Keratinocyte (primary cell): ENCODE data around the gene CCDC18. TPM values are rescaled to one million over a fixed set of nuclear protein-coding genes. Genes with fewer than 3 reads are reported as not detected.
A peak's percentile ranks its signal among the peaks of the same experiment; 100 is the strongest.

ENCODE experiments used
- DNase-seq: peaks from one replicate; pipeline ENCODE4 v3.0.0-alpha.2; 2011; ENCODE audit warnings: low read depth, missing footprints, low spot score
- FAIRE-seq: peaks from 2 replicates; lab custom pipeline; 2011; peaks lifted over from hg19 to GRCh38; lab: Jason Lieb, UNC
- H2AFZ ChIP-seq: 2 replicates; pipeline ENCODE4 v1.6.0; 2012; ENCODE audit warnings: low read length, control low read depth, inconsistent platforms; ENCODE audit not compliant: control insufficient read depth
- H3K27ac ChIP-seq: 2 replicates; pipeline ENCODE4 v1.5.1; 2011; ENCODE audit warnings: low read length; ENCODE audit not compliant: control insufficient read depth, insufficient read depth
- H3K27me3 ChIP-seq: 3 replicates; pipeline ENCODE4 v1.6.0; 2011; ENCODE audit warnings: low read length; ENCODE audit not compliant: control insufficient read depth, insufficient read depth; ENCODE audit errors: extremely low read depth
- H3K36me3 ChIP-seq, 2 experiments: 2 replicates in 1 of 2; 3 replicates in 1 of 2; pipeline ENCODE4 v1.5.1; 2011; ENCODE audit warnings: low read length in 2 of 2, mild to moderate bottlenecking in 1 of 2; ENCODE audit not compliant: control insufficient read depth in 2 of 2, insufficient read depth in 2 of 2; ENCODE audit errors: extremely low read depth in 1 of 2
- H3K4me1 ChIP-seq: 3 replicates; pipeline ENCODE4 v1.5.1; 2011; ENCODE audit warnings: low read length; ENCODE audit not compliant: control insufficient read depth, insufficient read depth; ENCODE audit errors: extremely low read depth
- H3K4me2 ChIP-seq: 3 replicates; pipeline ENCODE4 v1.6.0; 2011; ENCODE audit warnings: low read depth, low read length; ENCODE audit not compliant: control insufficient read depth, insufficient read depth; ENCODE audit errors: extremely low read depth
- H3K4me3 ChIP-seq, 3 experiments: fragments of 200-600 bp in 1 of 3; sonication (generic) in 1 of 3; 2 replicates in 2 of 3; 3 replicates in 1 of 3; pipeline ENCODE4 v1.5.1; 2011 to 2016; ENCODE audit warnings: low read length in 3 of 3, mild to moderate bottlenecking in 3 of 3, control low read depth in 2 of 3, inconsistent platforms in 1 of 3, low read depth in 1 of 3, mixed read lengths in 1 of 3, mixed run types in 1 of 3, moderate library complexity in 1 of 3; ENCODE audit not compliant: control insufficient read depth in 2 of 3, insufficient read depth in 2 of 3; ENCODE audit errors: extremely low read depth in 1 of 3
- H3K79me2 ChIP-seq: 2 replicates; pipeline ENCODE4 v1.6.0; 2012; ENCODE audit warnings: low read length; ENCODE audit not compliant: control insufficient read depth, insufficient read depth
- H3K9ac ChIP-seq: 3 replicates; pipeline ENCODE4 v1.6.0; 2011; ENCODE audit warnings: low read length; ENCODE audit not compliant: control insufficient read depth, insufficient read depth; ENCODE audit errors: extremely low read depth
- H3K9me1 ChIP-seq: 3 replicates; pipeline ENCODE4 v1.6.0; 2011; ENCODE audit warnings: low read length; ENCODE audit not compliant: control insufficient read depth, insufficient read depth; ENCODE audit errors: extremely low read depth
- H3K9me3 ChIP-seq: 2 replicates; pipeline ENCODE4 v1.5.1; 2012; ENCODE audit warnings: low read depth, low read length; ENCODE audit not compliant: control insufficient read depth
- H4K20me1 ChIP-seq: 3 replicates; pipeline ENCODE4 v1.6.0; 2011; ENCODE audit warnings: low read length; ENCODE audit not compliant: control insufficient read depth, insufficient read depth; ENCODE audit errors: extremely low read depth
- CTCF ChIP-seq, 3 experiments: IDR thresholded peaks in 1 of 3; conservative IDR thresholded peaks in 1 of 3; optimal IDR thresholded peaks in 1 of 3; 2 replicates in 2 of 3; 3 replicates in 1 of 3; pipeline versions ENCODE3 to v1.5.1; 2011; ENCODE audit warnings: low read length in 3 of 3, mild to moderate bottlenecking in 3 of 3, moderate library complexity in 2 of 3, control low read depth in 1 of 3, inconsistent platforms in 1 of 3; ENCODE audit not compliant: insufficient read depth in 2 of 3; ENCODE audit errors: extremely low read depth in 1 of 3
- EZH2 ChIP-seq: IDR thresholded peaks from one replicate; pipeline ENCODE4 v1.6.1; 2012; ENCODE audit warnings: inconsistent platforms, mild to moderate bottlenecking, low read length, moderate library complexity
- dilution Hi-C: fragments of 300-500 bp; cut with MboI; formaldehyde crosslinking; loops from one replicate; pipeline ENCODE4 v1.7.0; 2020; ENCODE audit warnings: low sequenced_read_pairs; ENCODE audit not compliant: extremely low pct_ligation_motif_present
- polyA plus RNA-seq, 5 experiments: library from polyadenylated mRNA; depleted of rRNA in 3 of 5; stranded (reverse) in 3 of 5; stranded (forward) in 1 of 5; unstranded in 1 of 5; fragments of >200 nt; gene quantifications; 1 replicate in 1 of 5; 2 replicates in 3 of 5; 3 replicates in 1 of 5; pipeline versions ENCODE4 v1.2.1 to v1.2.3, GENCODE V29; 2011 to 2012; ENCODE audit warnings: missing spikeins in 2 of 5, low read depth in 1 of 5, low replicate concordance in 1 of 5

Gene CCDC18
- polyA plus RNA-seq, 1 donor (not counting 4 experiments of a cell fraction or from before 2014, with no cell fraction given), result 6.0 TPM

GRCh38 chr1:93179886-93180722 lies 420 bp upstream of the CCDC18 start, which contains the start of gene TMED5:
Gene TMED5, minus strand, starts transcription at chr1:93180413. Its CDS starts 171 bp downstream, at chr1:93180242.
- Histone ChIP-seq H3K4me1 (peaks cover 9% of the 10 kb centered on the region), H3K27me3 (no peaks in the 10 kb centered on the region), H4K20me1 (peaks cover 2% of the 10 kb centered on the region), H3K27ac (peak within 1 kb of the TSS; percentile 98), H3K79me2 (peaks cover 56% of the 10 kb centered on the region), H3K9ac (peak within 1 kb of the TSS; percentile 99), H3K36me3 (peaks cover 0 to 5% of the 10 kb centered on the region in 2 experiments), H2AFZ (peak within 1 kb of the TSS; percentile 97), H3K9me3 (no peaks in the 10 kb centered on the region), H3K4me2 (peak within 1 kb of the TSS; percentile 94), H3K4me3 (peak within 1 kb of the TSS; percentile 87 to 94 (median 88)), H3K9me1 (no peaks in the 10 kb centered on the region)
- TF ChIP-seq EZH2 (no peak), CTCF (optimal IDR thresholded peaks at IDR 0.05 in 1 of 3, IDR thresholded peaks at IDR 0.05 in 1 of 3, conservative IDR thresholded peaks at IDR 0.05 in 1 of 3; ENCODE audit: extremely low read depth in 1 of 3, insufficient read depth in 2 of 3, low read length in 3 of 3) (peak in 2 of 3 experiments; percentile 6 to 15)
- dilution Hi-C loops, result no loop called here
- DNase-seq (peak; percentile 61), FAIRE-seq (peak; percentile 69)

GRCh38 chr1:93186667-93187066 lies 6.1 kb downstream of the CCDC18 start:
- Histone ChIP-seq H3K27ac (no peak overlapping the region), H3K9ac (no peak overlapping the region), H3K4me1 (no peaks in the 10 kb centered on the region), H3K4me3 (no peak overlapping the region), H3K79me2 (peaks cover 12% of the 10 kb centered on the region), H3K9me1 (no peaks in the 10 kb centered on the region), H3K9me3 (no peaks in the 10 kb centered on the region), H2AFZ (no peak overlapping the region), H4K20me1 (no peaks in the 10 kb centered on the region), H3K4me2 (no peak overlapping the region), H3K36me3 (no peaks in the 10 kb centered on the region), H3K27me3 (no peaks in the 10 kb centered on the region)
- FAIRE-seq (no peak), DNase-seq (no peak)
- TF ChIP-seq EZH2 (no peak), CTCF (optimal IDR thresholded peaks at IDR 0.05 in 1 of 3, IDR thresholded peaks at IDR 0.05 in 1 of 3, conservative IDR thresholded peaks at IDR 0.05 in 1 of 3; ENCODE audit: extremely low read depth in 1 of 3, insufficient read depth in 2 of 3, low read length in 3 of 3) (no peak)
- dilution Hi-C loops, result no loop called here
